Pancreas (tissue), 10 donors: ENCODE measurements around the gene ARTN. TPM values are rescaled to one million over a fixed set of nuclear protein-coding genes. Genes with fewer than 3 reads are reported as not detected.

ENCODE experiments used
- ATAC-seq, 4 donors: fragments of 200-7000 bp; cut with Tn5 transposase; one replicate each; pipeline versions ENCODE4 v1.8.0 to v1.9.1; 2020; ENCODE audit warnings: mild to moderate bottlenecking in 4 of 4, moderate library complexity in 4 of 4
- DNase-seq, 6 donors: peaks; one replicate each; pipeline ENCODE4 v3.0.0-alpha.2; 2020
- FAIRE-seq: peaks from 2 replicates; lab custom pipeline; 2012; peaks lifted over from hg19 to GRCh38; lab: Jason Lieb, UNC
- H3K27ac ChIP-seq, 4 donors: fragments of 200-600 bp; sonication (generic); 1 replicate in 3 of 4; 2 replicates in 1 of 4; pipeline versions ENCODE4 v1.5.0 to v1.8.0; 2020
- H3K27me3 ChIP-seq, 4 donors: fragments of 200-600 bp; one replicate each; pipeline ENCODE4 v1.8.0; 2021
- H3K36me3 ChIP-seq, 3 donors: fragments of 200-600 bp; sonication (generic) in 1 of 3; one replicate each; pipeline versions ENCODE4 v1.5.0 to v1.8.0; 2020 to 2021
- H3K4me1 ChIP-seq, 3 donors: fragments of 200-600 bp; one replicate each; pipeline ENCODE4 v1.8.0; 2021
- H3K4me3 ChIP-seq, 4 donors: fragments of 200-600 bp; sonication (generic) in 2 of 4; one replicate each; pipeline versions ENCODE4 v1.5.0 to v1.8.0; 2020 to 2021
- H3K9me3 ChIP-seq, 4 donors: fragments of 200-600 bp; one replicate each; pipeline ENCODE4 v1.8.0; 2021
- CTCF ChIP-seq, 4 donors: fragments of 200-600 bp; sonication (generic) in 3 of 4; IDR thresholded peaks; one replicate each; pipeline versions ENCODE4 v1.5.0 to v1.8.0; 2021; ENCODE audit warnings: antibody characterized with exemption in 4 of 4
- WGBS, 2 donors: extraction: QIAGEN DNeasy Blood & Tissue Kit; methylation state at CpG; one replicate each; pipeline ENCODE4 v1.1.7; 2013; 5-methylcytosine and 5-hydroxymethylcytosine counted together
- intact Hi-C, 3 donors: fragments of 100-400 bp; cut with DNase I; formaldehyde crosslinking; loops; one replicate each; pipeline versions ENCODE4 v1.11.1 to v1.14.2; 2022
- polyA plus RNA-seq, 2 donors: library from polyadenylated mRNA; stranded (reverse); fragments of 200-250 nt; gene quantifications; one replicate each; pipeline ENCODE4 v1.2.3, GENCODE V29; 2013
- total RNA-seq, 6 donors: library from RNA; stranded (reverse); fragmentation: NEBNext Ultra II Directional in 4 of 6; extraction: Animal tissue kit (Norgen Biotek cat#: 25700) in 4 of 6; gene quantifications; one replicate each; pipeline versions ENCODE4 v1.2.1 to v1.2.4, GENCODE V29; 2021 to 2023
- donor health status: healthy with polysubstance abuse.
- donor health status: DM: no; HTN: no; CAD: no; lungs with moderate emphysema.
- donor health status: DM: no; HTN: no; CAD: no.
- donor health status: control.
- donor health status: control.
- donor health status: Bipolar disorder and iron deficiency.
- donor health status: DM: yes; HTN: yes; CAD: no.
- donor health status: DM: no; HTN: no; CAD: no.
- donor health status: DM: no; HTN: no; CAD: no.
- donor health status: DM: yes; HTN: yes; CAD: no.

ARTN gene
- total and polyA plus RNA-seq, 8 donors = 0.87 to 3.2 (median 1.2) TPM

- 28 to 38% methylated on average over 5 of the region's 5 CpGs for WGBS, 2 donors
- DNase-seq (no peak), ATAC-seq (no peak), FAIRE-seq (no peak)
- H3K27ac ChIP-seq = no peak overlapping the region
- H3K9me3 ChIP-seq = no peaks in the 10 kb centered on the region
- intact Hi-C loops = no loop called here
- no peaks in the 10 kb centered on the region for H3K27me3 ChIP-seq
- peak overlapping the region; percentile 65 to 90 (median 77) for H3K4me3 ChIP-seq
- H3K4me1 ChIP-seq = peaks cover 0 to 9% (median 6%) of the 10 kb centered on the region in 3 donors
- no peak for TF ChIP-seq CTCF (IDR thresholded peaks at IDR 0.05)
- H3K36me3 ChIP-seq = no peaks in the 10 kb centered on the region
These were observed 36.9 kb downstream of the ARTN start for GRCh38 chr1:43970502-43970901.

DNA sequence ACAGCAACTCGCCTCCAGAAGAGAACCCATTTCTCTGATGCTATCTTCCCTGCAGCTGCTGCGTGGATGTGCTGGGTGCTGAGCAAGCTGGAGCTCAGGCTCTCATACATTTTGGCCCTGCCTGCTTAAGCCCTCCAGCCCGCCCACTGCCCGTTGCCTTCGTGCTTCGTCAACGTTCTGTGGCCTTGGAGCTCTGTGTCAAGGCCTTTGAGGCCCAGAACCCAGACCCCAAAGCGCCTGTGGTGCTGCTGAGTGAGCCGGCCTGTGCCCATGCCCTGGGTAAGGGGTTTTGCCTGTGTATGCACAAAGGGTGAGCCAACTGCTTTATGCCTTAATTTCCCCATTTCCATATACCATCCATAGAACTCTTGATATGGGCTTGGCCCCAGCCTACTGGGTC, 37.3 kb downstream of the ARTN start:
- H3K9me3 ChIP-seq = no peaks in the 10 kb centered on the region
- TF ChIP-seq CTCF (IDR thresholded peaks at IDR 0.05) = no peak
- H3K4me1 ChIP-seq = peaks cover 2 to 10% (median 6%) of the 10 kb centered on the region in 3 donors
- H3K27me3 ChIP-seq = no peaks in the 10 kb centered on the region
- no peak for FAIRE-seq
- intact Hi-C loops = no loop called here
- 54 to 58% methylated on average over 9 of the region's 9 CpGs for WGBS, 2 donors
- peak overlapping the region in 1 of 4 donors; percentile 65 for H3K4me3 ChIP-seq
- H3K27ac ChIP-seq = no peak overlapping the region
- no peak for ATAC-seq
- DNase-seq = peak in 1 of 6 donors; percentile 11
- no peaks in the 10 kb centered on the region for H3K36me3 ChIP-seq

DNA sequence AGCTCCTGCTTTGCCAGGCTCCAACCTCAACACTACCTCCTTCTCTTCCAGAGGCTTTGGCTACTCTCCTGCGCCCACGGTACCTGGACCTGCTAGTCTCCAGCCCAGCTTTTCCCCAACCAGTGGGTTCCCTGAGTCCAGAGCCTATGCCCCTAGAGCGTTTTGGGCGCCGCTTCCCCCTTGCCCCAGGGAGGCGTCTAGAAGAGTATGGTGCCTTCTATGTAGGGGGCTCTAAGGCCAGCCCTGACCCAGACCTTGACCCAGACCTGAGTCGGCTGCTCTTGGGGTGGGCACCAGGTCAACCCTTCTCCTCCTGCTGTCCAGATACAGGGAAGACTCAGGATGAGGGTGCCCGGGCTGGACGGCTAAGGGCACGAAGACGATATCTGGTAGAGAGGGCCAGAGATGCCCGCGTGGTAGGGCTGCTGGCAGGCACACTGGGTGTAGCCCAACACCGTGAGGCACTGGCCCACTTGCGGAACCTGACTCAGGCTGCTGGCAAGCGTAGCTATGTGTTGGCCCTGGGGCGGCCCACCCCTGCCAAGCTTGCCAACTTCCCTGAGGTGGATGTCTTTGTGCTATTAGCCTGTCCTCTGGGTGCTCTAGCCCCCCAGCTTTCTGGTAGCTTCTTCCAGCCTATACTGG, 37.9 kb downstream of the ARTN start:
- ATAC-seq (no peak), FAIRE-seq (no peak), DNase-seq (peak in 1 of 6 donors; percentile 15)
- Histone ChIP-seq H3K27ac (no peak overlapping the region), H3K4me3 (no peak overlapping the region), H3K9me3 (no peaks in the 10 kb centered on the region), H3K27me3 (no peaks in the 10 kb centered on the region), H3K4me1 (peaks cover 6 to 16% (median 7%) of the 10 kb centered on the region in 3 donors), H3K36me3 (no peaks in the 10 kb centered on the region)
- intact Hi-C loops = no loop called here
- TF ChIP-seq CTCF (IDR thresholded peaks at IDR 0.05) = no peak
- WGBS, 2 donors = 91% methylated on average over 17 of the region's 17 CpGs

- TF ChIP-seq CTCF (IDR thresholded peaks at IDR 0.05) = no peak
- H3K4me1 ChIP-seq = peaks cover 6 to 33% (median 14%) of the 10 kb centered on the region in 3 donors
- peak overlapping the region; percentile 86 to 96 (median 92) for H3K27ac ChIP-seq
- whole genome bisulfite sequencing, 2 donors = 20 to 22% methylated on average over 9 of the region's 9 CpGs
- DNase-seq (no peak), FAIRE-seq (no peak), ATAC-seq (peak in 1 of 4 donors; percentile 0)
- H3K36me3 ChIP-seq = peaks cover 0 to 4% (median 0%) of the 10 kb centered on the region in 3 donors
- H3K9me3 ChIP-seq = no peaks in the 10 kb centered on the region
- H3K4me3 ChIP-seq = peak overlapping the region; percentile 69 to 92 (median 82)
- intact Hi-C loops = no loop called here
- no peaks in the 10 kb centered on the region for H3K27me3 ChIP-seq
These were observed 40.4 kb downstream of the ARTN start for GRCh38 chr1:43973981-43974442.
